PC-3 (cell line): Measurements from ENCODE around the gene SPEN.

ENCODE experiments used
- CTCF ChIP-seq: fragments of 300-600 bp; sonication (generic); conservative IDR thresholded peaks from 2 replicates; pipeline ENCODE4 v1.5.1; 2017; ENCODE audit warnings: antibody characterized with exemption, low read depth, mild to moderate bottlenecking, low read length
- EZH2phosphoT487 ChIP-seq: fragments of 300-600 bp; sonication (generic); IDR thresholded peaks from 2 replicates; pipeline ENCODE4 v1.6.1; 2018; ENCODE audit warnings: mild to moderate bottlenecking, antibody characterized with exemption, low read length, borderline replicate concordance

- no peak for TF ChIP-seq CTCF
- TF ChIP-seq EZH2phosphoT487 = no peak
Measured at GRCh38 chr1:15918962-15919715, 71.6 kb downstream of the SPEN start.
